Esophagus muscularis mucosa (tissue), 3 donors: ENCODE results near the gene NAV3.

Experiments
- POLR2A ChIP-seq: fragments of 450-650 bp; IDR thresholded peaks from one replicate; pipeline ENCODE4 v1.6.1; 2017; ENCODE audit warnings: antibody characterized with exemption, moderate library complexity, mild to moderate bottlenecking, low read depth
- POLR2AphosphoS5 ChIP-seq, 2 donors: sonication (generic); formaldehyde crosslinking; IDR thresholded peaks; one replicate each; pipeline ENCODE4 v1.6.1; 2017; ENCODE audit warnings: antibody characterized with exemption in 2 of 2
- TF ChIP-seq, protein P1 (sequence below), 3 experiments: fragments of 200-600 bp in 2 of 3; fragments of 450-650 bp in 1 of 3; sonication (generic) in 2 of 3; IDR thresholded peaks; one replicate each; pipeline ENCODE4 v1.5.1; 2017 to 2019; ENCODE audit warnings: antibody characterized with exemption in 3 of 3, mild to moderate bottlenecking in 2 of 3, moderate library complexity in 1 of 3

DNA sequence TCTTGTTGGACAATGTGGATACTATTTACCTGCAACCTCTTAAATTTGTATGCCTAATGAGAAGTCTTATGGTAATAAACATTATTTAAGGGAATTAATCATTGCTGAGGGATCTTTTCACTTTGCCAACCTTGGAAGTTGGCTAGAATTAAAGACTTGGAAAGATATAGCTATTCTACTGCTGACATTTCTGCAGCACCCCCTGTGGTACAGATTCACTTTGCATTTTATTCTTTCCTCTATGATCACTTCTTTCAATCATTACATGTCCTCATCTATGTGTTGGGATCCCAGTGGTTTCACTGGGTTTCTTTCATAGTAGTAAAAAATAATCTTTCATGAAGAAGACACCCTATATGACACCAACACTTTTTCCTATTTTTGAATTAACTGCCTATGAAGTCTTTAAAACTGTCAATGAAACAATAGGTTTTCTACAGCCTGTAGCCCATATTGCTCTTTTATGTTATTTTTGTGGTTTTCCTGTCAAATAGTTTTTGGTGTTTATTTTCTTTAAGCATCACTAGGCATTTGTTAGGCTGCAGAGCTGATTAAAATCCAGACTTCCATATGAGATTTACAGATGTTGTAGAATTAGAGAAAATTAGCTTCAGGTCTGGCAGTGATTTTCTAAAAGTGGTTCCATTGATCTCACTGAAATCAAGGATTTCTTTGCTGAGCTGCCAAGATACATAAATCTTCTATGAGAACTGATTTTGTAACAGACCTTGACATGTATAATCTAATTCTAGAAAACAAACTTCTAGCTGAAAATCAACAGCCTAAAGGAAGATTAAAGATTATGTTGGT lies 256.1 kb downstream of the NAV3 start:
- TF ChIP-seq, protein P1, sequence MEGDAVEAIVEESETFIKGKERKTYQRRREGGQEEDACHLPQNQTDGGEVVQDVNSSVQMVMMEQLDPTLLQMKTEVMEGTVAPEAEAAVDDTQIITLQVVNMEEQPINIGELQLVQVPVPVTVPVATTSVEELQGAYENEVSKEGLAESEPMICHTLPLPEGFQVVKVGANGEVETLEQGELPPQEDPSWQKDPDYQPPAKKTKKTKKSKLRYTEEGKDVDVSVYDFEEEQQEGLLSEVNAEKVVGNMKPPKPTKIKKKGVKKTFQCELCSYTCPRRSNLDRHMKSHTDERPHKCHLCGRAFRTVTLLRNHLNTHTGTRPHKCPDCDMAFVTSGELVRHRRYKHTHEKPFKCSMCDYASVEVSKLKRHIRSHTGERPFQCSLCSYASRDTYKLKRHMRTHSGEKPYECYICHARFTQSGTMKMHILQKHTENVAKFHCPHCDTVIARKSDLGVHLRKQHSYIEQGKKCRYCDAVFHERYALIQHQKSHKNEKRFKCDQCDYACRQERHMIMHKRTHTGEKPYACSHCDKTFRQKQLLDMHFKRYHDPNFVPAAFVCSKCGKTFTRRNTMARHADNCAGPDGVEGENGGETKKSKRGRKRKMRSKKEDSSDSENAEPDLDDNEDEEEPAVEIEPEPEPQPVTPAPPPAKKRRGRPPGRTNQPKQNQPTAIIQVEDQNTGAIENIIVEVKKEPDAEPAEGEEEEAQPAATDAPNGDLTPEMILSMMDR (IDR thresholded peaks at IDR 0.05): no peak
- TF ChIP-seq POLR2A: no peak
- TF ChIP-seq POLR2AphosphoS5 (IDR thresholded peaks at IDR 0.05): no peak
